HepG2 (cell line): ENCODE measurements around the gene INTS14. TPM values are rescaled to one million over a fixed set of nuclear protein-coding genes. Genes with fewer than 3 reads are reported as not detected.

Experiments used
- DZIP1 ChIP-seq: sonication (generic); formaldehyde crosslinking; IDR thresholded peaks from 2 replicates; pipeline ENCODE4 v1.5.0; 2020; ENCODE audit warnings: mild to moderate bottlenecking, missing genetic modification reagents
- PAXIP1 ChIP-seq: sonication (generic); formaldehyde crosslinking; conservative IDR thresholded peaks from 2 replicates; pipeline ENCODE4 v1.4.0; 2020; ENCODE audit warnings: mild to moderate bottlenecking, missing genetic modification reagents, moderate library complexity
- TCF7 ChIP-seq: sonication (generic); IDR thresholded peaks from 2 replicates; pipeline ENCODE4 v1.6.1; 2016; ENCODE audit warnings: antibody characterized with exemption, low read depth
- ZNF30 ChIP-seq: sonication (generic); formaldehyde crosslinking; IDR thresholded peaks from 2 replicates; pipeline ENCODE4 v1.5.0; 2020; ENCODE audit warnings: mild to moderate bottlenecking, missing genetic modification reagents
- ZNF546 ChIP-seq: sonication (generic); formaldehyde crosslinking; conservative IDR thresholded peaks from 2 replicates; pipeline ENCODE4 v1.8.1; 2023; ENCODE audit warnings: mild to moderate bottlenecking, missing genetic modification reagents
- ZNF607 ChIP-seq: sonication (generic); formaldehyde crosslinking; IDR thresholded peaks from 2 replicates; pipeline ENCODE4 v1.5.1; 2020; ENCODE audit warnings: missing genetic modification reagents, mild to moderate bottlenecking, borderline replicate concordance
- ZNF703 ChIP-seq: sonication (generic); formaldehyde crosslinking; IDR thresholded peaks from 2 replicates; pipeline ENCODE4 v1.5.1; 2020; ENCODE audit warnings: missing genetic modification reagents, mild to moderate bottlenecking, moderate library complexity, borderline replicate concordance
- ZNF710 ChIP-seq: sonication (generic); formaldehyde crosslinking; IDR thresholded peaks from 2 replicates; pipeline ENCODE4 v1.5.0; 2020; ENCODE audit warnings: mild to moderate bottlenecking, missing genetic modification reagents, borderline replicate concordance
- polyA plus RNA-seq, 8 experiments: library from polyadenylated mRNA; depleted of rRNA in 3 of 8; stranded (reverse) in 7 of 8; unstranded in 1 of 8; fragments of >200 nt; fragmentation: Illumina TruSeq in 4 of 8; extraction: Trizol in 4 of 8; gene quantifications; 2 replicates each; pipeline versions ENCODE4 v1.2.1 to v1.2.3, GENCODE V29; 2011 to 2016; ENCODE audit warnings: low read depth in 4 of 8, missing spikeins in 1 of 8, mixed read lengths in 1 of 8; ENCODE audit not compliant: insufficient read depth in 1 of 8
- total RNA-seq, 5 experiments: library from RNA; depleted of rRNA; stranded (reverse); fragments of >200 nt; fragmentation: Illumina TruSeq; extraction: Trizol; gene quantifications; 2 replicates each; pipeline ENCODE4 v1.2.3, GENCODE V29; 2016; ENCODE audit warnings: low read depth in 1 of 5
- TF ChIP-seq, protein P1 (sequence below): sonication (generic); formaldehyde crosslinking; IDR thresholded peaks from 2 replicates; pipeline ENCODE4 v1.4.0; 2020; ENCODE audit warnings: missing genetic modification reagents, borderline replicate concordance
- TF ChIP-seq, protein P2 (sequence below): sonication (generic); formaldehyde crosslinking; IDR thresholded peaks from 2 replicates; pipeline ENCODE4 v1.9.0; 2021; ENCODE audit warnings: mild to moderate bottlenecking, missing genetic modification reagents

Gene INTS14
- total and polyA plus RNA-seq, 2 of the 13 experiments (the other 11 are each of a cell fraction or from before 2014, with no cell fraction given) = 41.4 to 52.0 TPM

DNA sequence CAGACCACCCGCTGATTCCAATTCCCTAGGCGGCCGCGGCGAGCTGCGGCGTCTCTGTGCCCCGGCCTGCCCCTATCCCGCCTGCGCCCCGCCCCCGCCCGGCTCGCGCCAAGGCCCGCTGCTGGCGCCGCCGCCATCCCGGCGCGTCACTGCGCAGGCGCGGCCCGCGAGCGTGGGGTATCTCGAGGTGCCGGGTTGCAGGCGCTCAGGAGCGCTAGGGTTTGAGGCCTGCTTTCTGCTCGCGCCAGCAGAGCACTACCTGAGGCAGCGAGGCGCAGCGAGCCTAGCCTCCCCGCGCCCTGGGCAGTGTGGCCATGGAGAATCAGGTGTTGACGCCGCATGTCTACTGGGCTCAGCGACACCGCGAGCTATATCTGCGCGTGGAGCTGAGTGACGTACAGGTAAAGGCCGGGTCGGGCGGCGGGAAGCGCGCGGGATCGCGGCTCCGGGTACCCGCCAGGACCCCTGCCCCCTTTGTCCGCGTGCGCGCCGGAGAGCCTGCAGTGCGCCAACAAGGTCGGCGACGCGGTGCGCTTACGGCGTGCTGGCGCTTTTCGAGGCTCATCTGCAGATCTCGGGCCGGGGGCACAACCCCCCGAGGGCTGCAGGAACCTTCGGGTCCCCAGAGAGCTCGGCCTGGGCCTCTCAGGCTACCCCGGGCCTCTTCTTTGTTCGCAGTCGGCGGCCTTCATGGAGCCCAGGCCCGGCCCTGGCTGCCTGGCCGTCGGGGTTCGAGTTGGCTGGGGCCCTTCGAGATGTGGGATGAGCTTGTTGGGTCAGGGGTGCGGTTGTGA, 80.4 kb downstream of the INTS14 start, which contains the start of gene HACD3 (continued):
- peak; percentile 93; the same call in 1 of the 2 replicates for TF ChIP-seq DZIP1
- no peak for TF ChIP-seq ZNF710 (CRISPR knock-in tag)
- TF ChIP-seq TCF7 = no peak
- TF ChIP-seq, protein P1, sequence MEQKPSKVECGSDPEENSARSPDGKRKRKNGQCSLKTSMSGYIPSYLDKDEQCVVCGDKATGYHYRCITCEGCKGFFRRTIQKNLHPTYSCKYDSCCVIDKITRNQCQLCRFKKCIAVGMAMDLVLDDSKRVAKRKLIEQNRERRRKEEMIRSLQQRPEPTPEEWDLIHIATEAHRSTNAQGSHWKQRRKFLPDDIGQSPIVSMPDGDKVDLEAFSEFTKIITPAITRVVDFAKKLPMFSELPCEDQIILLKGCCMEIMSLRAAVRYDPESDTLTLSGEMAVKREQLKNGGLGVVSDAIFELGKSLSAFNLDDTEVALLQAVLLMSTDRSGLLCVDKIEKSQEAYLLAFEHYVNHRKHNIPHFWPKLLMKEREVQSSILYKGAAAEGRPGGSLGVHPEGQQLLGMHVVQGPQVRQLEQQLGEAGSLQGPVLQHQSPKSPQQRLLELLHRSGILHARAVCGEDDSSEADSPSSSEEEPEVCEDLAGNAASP (CRISPR knock-in tag) = peak; percentile 23; the same call in 1 of the 2 replicates
- 0 out of 2 replicates have a peak, but pooled peaks have one; percentile 71 for TF ChIP-seq ZNF703
- TF ChIP-seq ZNF30 = no peak; the same call in 1 of the 2 replicates
- TF ChIP-seq ZNF546 (CRISPR knock-in tag) = 0 out of 2 replicates have a peak, but pooled peaks have one; percentile 65
- 0 out of 2 replicates have a peak, but pooled peaks have one; percentile 14 for TF ChIP-seq PAXIP1 (CRISPR knock-in tag)
- TF ChIP-seq, protein P2, sequence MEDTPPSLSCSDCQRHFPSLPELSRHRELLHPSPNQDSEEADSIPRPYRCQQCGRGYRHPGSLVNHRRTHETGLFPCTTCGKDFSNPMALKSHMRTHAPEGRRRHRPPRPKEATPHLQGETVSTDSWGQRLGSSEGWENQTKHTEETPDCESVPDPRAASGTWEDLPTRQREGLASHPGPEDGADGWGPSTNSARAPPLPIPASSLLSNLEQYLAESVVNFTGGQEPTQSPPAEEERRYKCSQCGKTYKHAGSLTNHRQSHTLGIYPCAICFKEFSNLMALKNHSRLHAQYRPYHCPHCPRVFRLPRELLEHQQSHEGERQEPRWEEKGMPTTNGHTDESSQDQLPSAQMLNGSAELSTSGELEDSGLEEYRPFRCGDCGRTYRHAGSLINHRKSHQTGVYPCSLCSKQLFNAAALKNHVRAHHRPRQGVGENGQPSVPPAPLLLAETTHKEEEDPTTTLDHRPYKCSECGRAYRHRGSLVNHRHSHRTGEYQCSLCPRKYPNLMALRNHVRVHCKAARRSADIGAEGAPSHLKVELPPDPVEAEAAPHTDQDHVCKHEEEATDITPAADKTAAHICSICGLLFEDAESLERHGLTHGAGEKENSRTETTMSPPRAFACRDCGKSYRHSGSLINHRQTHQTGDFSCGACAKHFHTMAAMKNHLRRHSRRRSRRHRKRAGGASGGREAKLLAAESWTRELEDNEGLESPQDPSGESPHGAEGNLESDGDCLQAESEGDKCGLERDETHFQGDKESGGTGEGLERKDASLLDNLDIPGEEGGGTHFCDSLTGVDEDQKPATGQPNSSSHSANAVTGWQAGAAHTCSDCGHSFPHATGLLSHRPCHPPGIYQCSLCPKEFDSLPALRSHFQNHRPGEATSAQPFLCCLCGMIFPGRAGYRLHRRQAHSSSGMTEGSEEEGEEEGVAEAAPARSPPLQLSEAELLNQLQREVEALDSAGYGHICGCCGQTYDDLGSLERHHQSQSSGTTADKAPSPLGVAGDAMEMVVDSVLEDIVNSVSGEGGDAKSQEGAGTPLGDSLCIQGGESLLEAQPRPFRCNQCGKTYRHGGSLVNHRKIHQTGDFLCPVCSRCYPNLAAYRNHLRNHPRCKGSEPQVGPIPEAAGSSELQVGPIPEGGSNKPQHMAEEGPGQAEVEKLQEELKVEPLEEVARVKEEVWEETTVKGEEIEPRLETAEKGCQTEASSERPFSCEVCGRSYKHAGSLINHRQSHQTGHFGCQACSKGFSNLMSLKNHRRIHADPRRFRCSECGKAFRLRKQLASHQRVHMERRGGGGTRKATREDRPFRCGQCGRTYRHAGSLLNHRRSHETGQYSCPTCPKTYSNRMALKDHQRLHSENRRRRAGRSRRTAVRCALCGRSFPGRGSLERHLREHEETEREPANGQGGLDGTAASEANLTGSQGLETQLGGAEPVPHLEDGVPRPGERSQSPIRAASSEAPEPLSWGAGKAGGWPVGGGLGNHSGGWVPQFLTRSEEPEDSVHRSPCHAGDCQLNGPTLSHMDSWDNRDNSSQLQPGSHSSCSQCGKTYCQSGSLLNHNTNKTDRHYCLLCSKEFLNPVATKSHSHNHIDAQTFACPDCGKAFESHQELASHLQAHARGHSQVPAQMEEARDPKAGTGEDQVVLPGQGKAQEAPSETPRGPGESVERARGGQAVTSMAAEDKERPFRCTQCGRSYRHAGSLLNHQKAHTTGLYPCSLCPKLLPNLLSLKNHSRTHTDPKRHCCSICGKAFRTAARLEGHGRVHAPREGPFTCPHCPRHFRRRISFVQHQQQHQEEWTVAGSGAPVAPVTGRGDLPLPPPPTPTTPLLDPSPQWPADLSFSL (CRISPR knock-in tag) = peak; percentile 20; the same call in 1 of the 2 replicates
- TF ChIP-seq ZNF607 (CRISPR knock-in tag) = peak; percentile 84
